ENCODE measurements around the gene ATF7. TPM values are rescaled to one million over a fixed set of nuclear protein-coding genes. Genes with fewer than 3 reads are reported as not detected.

The ATF7 gene
- total and polyA plus RNA-seq, 9 of the 15 experiments (the other 6 are each of a cell fraction or from before 2014, with no cell fraction given), result 10.6 to 30.4 (median 20.7) TPM

- TF ChIP-seq ZBTB49 (CRISPR knock-in tag; IDR thresholded peaks at IDR 0.05; ENCODE audit: borderline replicate concordance) (no peak), EGR1 (conservative IDR thresholded peaks at IDR 0.05) (peak; percentile 76), POLR2AphosphoS5 (IDR thresholded peaks at IDR 0.05; ENCODE audit: control insufficient read depth, insufficient read depth, low read depth, low read length) (peak; percentile 39; the same call in 1 of the 2 replicates), PKNOX1 (IDR thresholded peaks at IDR 0.05) (peak; percentile 73), ZNF655 (CRISPR knock-in tag; IDR thresholded peaks at IDR 0.05) (no peak), GTF3C2 (IDR thresholded peaks at IDR 0.05; ENCODE audit: borderline replicate concordance, extremely low read depth, insufficient read length) (no peak), PURB (CRISPR knock-in tag; IDR thresholded peaks at IDR 0.05; ENCODE audit: low read depth) (no peak), MLX (CRISPR knock-in tag; conservative IDR thresholded peaks at IDR 0.05) (no peak), ATF2 (CRISPR knock-in tag; IDR thresholded peaks at IDR 0.05) (no peak), CCNT2 (IDR thresholded peaks at IDR 0.05; ENCODE audit: borderline replicate concordance, extremely low read depth, insufficient read length, low read depth, low read length) (peak; percentile 38), TAL1 (IDR thresholded peaks at IDR 0.05) (no peak; the same call in 1 of the 2 replicates), PML (IDR thresholded peaks at IDR 0.05; ENCODE audit: low read length) (peak; percentile 64), RAD51 (IDR thresholded peaks at IDR 0.05; ENCODE audit: borderline replicate concordance, low read depth) (no peak; the same call in 1 of the 2 replicates), DLX4 (CRISPR knock-in tag; IDR thresholded peaks at IDR 0.05) (no peak), NEUROD1 (IDR thresholded peaks at IDR 0.05; ENCODE audit: borderline replicate concordance, low read depth, low read length, partially characterized antibody) (no peak)
These were observed 125.2 kb downstream of the ATF7 start, which contains the start of gene TARBP2 (continued) for GRCh38 chr12:53500776-53501614.

Data from K562 (cell line).